Measurements from ENCODE around the gene RBAK. TPM values are rescaled to one million over a fixed set of nuclear protein-coding genes. Genes with fewer than 3 reads are reported as not detected.

The RBAK gene
- total and polyA plus RNA-seq, 2 donors (not counting 1 experiment from before 2014, with no cell fraction given) = 3.7 to 20.3 TPM

DNA sequence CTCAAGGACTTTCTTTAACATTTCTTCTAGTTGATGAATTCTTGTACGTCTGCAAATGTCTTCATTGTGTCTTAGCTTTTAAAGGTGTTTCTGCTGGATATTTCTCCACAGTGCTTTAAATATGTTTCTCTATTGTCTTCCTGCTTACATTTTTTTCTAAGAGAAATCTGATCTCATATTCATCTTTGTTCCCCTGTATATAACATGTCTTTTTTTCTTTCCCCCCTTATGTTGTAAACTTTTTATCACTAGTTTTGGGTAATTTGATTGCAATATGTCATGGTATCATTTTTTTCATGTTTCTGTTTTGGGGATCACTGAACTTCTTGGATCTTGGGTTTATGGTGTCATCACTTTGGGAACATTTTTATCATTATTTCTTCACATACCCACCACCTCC, 7.5 kb downstream of the RBAK start:
- H3K4me2 ChIP-seq (replicated peaks; ENCODE audit: low read depth, low read length, poor library complexity, severe bottlenecking) = no peak overlapping the region
- DNase-seq = no peak
- WGBS (ENCODE audit: insufficient coverage) = no CpG with 5 or more reads among the region's 1 CpG
- H3K9ac ChIP-seq (ENCODE audit: low read length) = no peak overlapping the region
- H3K27me3 Mint-ChIP-seq = no peaks in the 10 kb centered on the region
- H3K27me3 ChIP-seq (replicated peaks in 1 of 4; ENCODE audit: control extremely low read depth in 1 of 4, control insufficient read depth in 3 of 4, insufficient read depth in 4 of 4, low read length in 3 of 4) = no peaks in the 10 kb centered on the region
- peaks cover 14% of the 10 kb centered on the region for H3K9me3 Mint-ChIP-seq (ENCODE audit: insufficient read depth)
- H3K27ac ChIP-seq (ENCODE audit: low read length in 2 of 2) = no peak overlapping the region
- no peak for TF ChIP-seq EZH2 (IDR thresholded peaks at IDR 0.05; ENCODE audit: borderline replicate concordance, insufficient read depth, low read depth, low read length, poor library complexity, severe bottlenecking)
- TF ChIP-seq, protein P1, sequence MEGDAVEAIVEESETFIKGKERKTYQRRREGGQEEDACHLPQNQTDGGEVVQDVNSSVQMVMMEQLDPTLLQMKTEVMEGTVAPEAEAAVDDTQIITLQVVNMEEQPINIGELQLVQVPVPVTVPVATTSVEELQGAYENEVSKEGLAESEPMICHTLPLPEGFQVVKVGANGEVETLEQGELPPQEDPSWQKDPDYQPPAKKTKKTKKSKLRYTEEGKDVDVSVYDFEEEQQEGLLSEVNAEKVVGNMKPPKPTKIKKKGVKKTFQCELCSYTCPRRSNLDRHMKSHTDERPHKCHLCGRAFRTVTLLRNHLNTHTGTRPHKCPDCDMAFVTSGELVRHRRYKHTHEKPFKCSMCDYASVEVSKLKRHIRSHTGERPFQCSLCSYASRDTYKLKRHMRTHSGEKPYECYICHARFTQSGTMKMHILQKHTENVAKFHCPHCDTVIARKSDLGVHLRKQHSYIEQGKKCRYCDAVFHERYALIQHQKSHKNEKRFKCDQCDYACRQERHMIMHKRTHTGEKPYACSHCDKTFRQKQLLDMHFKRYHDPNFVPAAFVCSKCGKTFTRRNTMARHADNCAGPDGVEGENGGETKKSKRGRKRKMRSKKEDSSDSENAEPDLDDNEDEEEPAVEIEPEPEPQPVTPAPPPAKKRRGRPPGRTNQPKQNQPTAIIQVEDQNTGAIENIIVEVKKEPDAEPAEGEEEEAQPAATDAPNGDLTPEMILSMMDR (IDR thresholded peaks at IDR 0.05) = no peak
- intact Hi-C loops (cut with micrococcal nuclease) = no loop called here
- peaks cover 9% of the 10 kb centered on the region for H3K4me1 Mint-ChIP-seq
- H4K20me1 ChIP-seq (ENCODE audit: control insufficient read depth, insufficient read depth, low read length, poor library complexity, severe bottlenecking) = peaks cover 4% of the 10 kb centered on the region
- H3K4me3 ChIP-seq (ENCODE audit: control extremely low read depth in 1 of 5, extremely low read depth in 1 of 5, insufficient read depth in 1 of 5, low read depth in 2 of 5, low read length in 4 of 5) = no peak overlapping the region
- no peaks in the 10 kb centered on the region for H3K4me1 ChIP-seq (ENCODE audit: control insufficient read depth in 2 of 2, insufficient read depth in 2 of 2, low read length in 2 of 2)
- H3K9me3 ChIP-seq (ENCODE audit: control extremely low read depth in 1 of 3, control insufficient read depth in 2 of 3, insufficient read depth in 1 of 3, low read length in 2 of 3) = peaks cover 0 to 18% (median 16%) of the 10 kb centered on the region in 3 donors
- H2AFZ ChIP-seq (ENCODE audit: insufficient read depth, low read depth, low read length, poor library complexity, severe bottlenecking) = no peak overlapping the region
- H3K4me3 Mint-ChIP-seq = no peak overlapping the region
- no peak overlapping the region for H3K27ac Mint-ChIP-seq
- ChIA-PET POLR2A (no interaction called here), CTCF (no interaction called here)
- no peak for ATAC-seq (ENCODE audit: low read depth)
- peaks cover 12 to 53% of the 10 kb centered on the region in 2 experiments for H3K36me3 ChIP-seq (replicated peaks in 1 of 2; ENCODE audit: control extremely low read depth in 1 of 2, control insufficient read depth in 1 of 2, extremely low read depth in 1 of 2, insufficient read depth in 2 of 2, low read length in 1 of 2)
- peaks cover 41% of the 10 kb centered on the region for H3K79me2 ChIP-seq (ENCODE audit: control insufficient read depth, insufficient read depth, low read length)

DNA sequence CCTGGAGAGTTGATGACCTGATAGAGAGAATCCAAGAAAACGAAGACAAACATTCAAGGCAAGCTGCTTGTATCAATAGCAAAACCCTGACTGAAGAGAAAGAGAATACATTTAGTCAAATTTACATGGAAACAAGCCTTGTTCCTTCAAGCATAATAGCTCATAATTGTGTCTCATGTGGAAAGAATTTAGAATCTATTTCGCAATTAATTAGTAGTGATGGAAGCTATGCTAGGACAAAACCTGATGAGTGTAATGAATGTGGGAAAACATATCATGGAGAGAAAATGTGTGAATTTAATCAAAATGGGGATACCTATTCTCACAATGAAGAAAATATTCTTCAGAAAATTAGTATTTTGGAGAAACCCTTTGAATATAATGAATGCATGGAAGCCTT, 18.0 kb downstream of the RBAK start:
- ATAC-seq (ENCODE audit: low read depth) (no peak), DNase-seq (no peak)
- H3K27me3 ChIP-seq (replicated peaks in 1 of 4; ENCODE audit: control extremely low read depth in 1 of 4, control insufficient read depth in 3 of 4, insufficient read depth in 4 of 4, low read length in 3 of 4) = no peaks in the 10 kb centered on the region
- Mint-ChIP-seq H3K4me3 (no peak overlapping the region), H3K9me3 (ENCODE audit: insufficient read depth) (peaks cover 21% of the 10 kb centered on the region), H3K27me3 (no peaks in the 10 kb centered on the region), H3K4me1 (no peaks in the 10 kb centered on the region), H3K27ac (no peak overlapping the region)
- no peaks in the 10 kb centered on the region for H3K4me1 ChIP-seq (ENCODE audit: control insufficient read depth in 2 of 2, insufficient read depth in 2 of 2, low read length in 2 of 2)
- H2AFZ ChIP-seq (ENCODE audit: insufficient read depth, low read depth, low read length, poor library complexity, severe bottlenecking) = no peak overlapping the region
- H3K4me3 ChIP-seq (ENCODE audit: control extremely low read depth in 1 of 5, extremely low read depth in 1 of 5, insufficient read depth in 1 of 5, low read depth in 2 of 5, low read length in 4 of 5) = peak overlapping the region in 1 of 5 experiments; percentile 19
- peak overlapping the region; percentile 3 for H3K9ac ChIP-seq (ENCODE audit: low read length)
- CTCF ChIA-PET = no interaction called here
- TF ChIP-seq, protein P1 (IDR thresholded peaks at IDR 0.05) = no peak
- TF ChIP-seq EZH2 (IDR thresholded peaks at IDR 0.05; ENCODE audit: borderline replicate concordance, insufficient read depth, low read depth, low read length, poor library complexity, severe bottlenecking) = no peak
- H3K4me2 ChIP-seq (replicated peaks; ENCODE audit: low read depth, low read length, poor library complexity, severe bottlenecking) = no peak overlapping the region
- intact Hi-C loops (cut with micrococcal nuclease) = no loop called here
- peaks cover 23 to 89% (median 31%) of the 10 kb centered on the region in 3 donors for H3K9me3 ChIP-seq (ENCODE audit: control extremely low read depth in 1 of 3, control insufficient read depth in 2 of 3, insufficient read depth in 1 of 3, low read length in 2 of 3)
- H3K79me2 ChIP-seq (ENCODE audit: control insufficient read depth, insufficient read depth, low read length) = no peaks in the 10 kb centered on the region
- H4K20me1 ChIP-seq (ENCODE audit: control insufficient read depth, insufficient read depth, low read length, poor library complexity, severe bottlenecking) = no peaks in the 10 kb centered on the region
- no peak overlapping the region for H3K27ac ChIP-seq (ENCODE audit: low read length in 2 of 2)
- POLR2A ChIA-PET = interaction anchor here (0.6 kb wide), 1 partner anchor 13 kb away, joined by 3 read pairs; no protein-coding TSS in a partner anchor
- H3K36me3 ChIP-seq (replicated peaks in 1 of 2; ENCODE audit: control extremely low read depth in 1 of 2, control insufficient read depth in 1 of 2, extremely low read depth in 1 of 2, insufficient read depth in 2 of 2, low read length in 1 of 2) = peaks cover 30 to 59% of the 10 kb centered on the region in 2 experiments
- 100% methylated on average over 1 of the region's 2 CpGs for WGBS (ENCODE audit: insufficient coverage)
